HG02884 (cell line): ENCODE measurements around the gene LORICRIN.

ENCODE experiments used
- ATAC-seq: cut with Tn5 transposase; IDR thresholded peaks from one replicate; pipeline ENCODE4 v1.9.1; 2021; ENCODE audit warnings: mild to moderate bottlenecking, moderate library complexity; ENCODE audit not compliant: unreplicated experiment

Gene LORICRIN

DNA sequence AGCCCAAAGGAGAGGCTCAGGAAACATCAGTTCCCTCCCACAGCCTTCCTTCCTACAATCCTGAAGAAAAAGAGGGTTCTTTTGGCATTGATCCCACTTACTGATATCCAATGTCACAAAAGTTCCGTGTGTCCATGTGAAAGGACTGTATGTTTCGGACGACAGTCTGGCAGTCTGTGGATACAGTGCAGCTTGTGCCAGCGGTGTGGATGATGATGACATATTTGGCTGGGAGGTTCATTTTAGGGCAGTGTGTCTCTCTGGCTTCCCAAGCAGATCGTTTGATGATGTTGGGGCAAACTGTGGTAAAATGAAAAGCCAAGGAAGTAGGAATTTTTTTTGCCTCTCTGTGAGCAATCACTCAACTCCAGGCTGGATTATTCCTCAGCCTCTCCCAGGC lies 42.8 kb downstream of the LORICRIN start:
- no peak for ATAC-seq

DNA sequence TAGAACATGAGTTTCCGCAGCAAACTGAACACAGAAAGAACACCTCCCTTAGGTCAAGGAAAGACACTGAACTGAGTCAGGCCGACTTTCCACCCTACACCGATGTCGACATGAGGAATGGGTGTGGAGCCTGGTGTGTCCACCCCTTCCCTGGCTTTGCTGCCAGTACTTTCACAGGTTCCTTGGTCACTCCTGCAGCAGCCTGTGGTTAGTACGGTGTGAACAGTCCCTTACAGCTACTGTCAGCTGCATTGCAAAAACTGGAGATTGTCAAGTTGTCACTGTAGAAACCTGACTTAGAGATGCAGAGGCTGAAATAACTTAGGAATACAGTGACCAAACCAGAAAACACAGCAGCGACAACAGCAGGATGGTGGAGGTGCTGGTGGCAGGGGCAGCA lies 46.2 kb downstream of the LORICRIN start:
- ATAC-seq = no peak

DNA sequence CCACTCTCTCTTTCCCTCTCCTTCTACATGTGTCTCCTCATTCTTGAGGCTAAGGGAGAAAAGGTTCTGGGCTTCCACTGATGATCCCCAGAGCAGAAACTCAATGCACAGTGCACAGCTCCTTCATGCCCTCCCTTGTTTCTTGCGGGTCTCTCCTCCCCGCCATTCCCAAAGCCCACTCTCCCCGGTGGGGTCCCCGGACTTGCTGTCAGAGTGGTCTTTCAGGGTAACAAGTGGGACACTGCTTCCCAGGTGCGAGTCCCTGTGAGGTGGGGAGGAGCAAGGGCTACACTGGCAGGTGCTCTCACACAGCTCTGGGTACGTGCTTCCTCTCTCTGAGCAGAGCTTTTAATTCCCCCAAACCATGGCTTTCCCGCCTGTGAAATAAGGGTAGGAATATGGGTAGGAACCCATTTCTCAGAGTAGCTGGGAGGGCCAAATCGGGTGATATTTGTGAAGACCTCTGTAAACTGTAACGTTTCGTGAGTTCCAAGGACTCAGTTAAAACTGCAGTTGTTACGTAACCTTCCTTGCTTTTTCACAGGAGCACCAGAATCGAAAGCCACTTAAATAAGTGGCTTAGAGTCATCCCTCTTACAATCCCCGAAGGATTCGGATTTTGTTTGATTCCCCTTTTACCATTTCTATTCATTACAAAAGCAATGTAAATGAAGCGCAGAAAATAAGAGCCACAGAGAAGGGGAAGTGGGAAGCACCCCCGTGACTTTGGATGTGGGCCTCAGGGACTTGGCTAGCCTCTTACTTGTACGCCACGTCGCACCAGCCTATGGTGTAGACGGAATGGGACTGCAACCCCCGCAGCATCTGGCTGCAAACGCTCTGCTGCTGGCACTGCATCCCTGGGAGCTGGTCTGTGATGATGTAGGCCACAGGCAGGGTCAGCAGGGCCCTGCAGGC lies 47.1 kb downstream of the LORICRIN start:
- ATAC-seq = no peak

DNA sequence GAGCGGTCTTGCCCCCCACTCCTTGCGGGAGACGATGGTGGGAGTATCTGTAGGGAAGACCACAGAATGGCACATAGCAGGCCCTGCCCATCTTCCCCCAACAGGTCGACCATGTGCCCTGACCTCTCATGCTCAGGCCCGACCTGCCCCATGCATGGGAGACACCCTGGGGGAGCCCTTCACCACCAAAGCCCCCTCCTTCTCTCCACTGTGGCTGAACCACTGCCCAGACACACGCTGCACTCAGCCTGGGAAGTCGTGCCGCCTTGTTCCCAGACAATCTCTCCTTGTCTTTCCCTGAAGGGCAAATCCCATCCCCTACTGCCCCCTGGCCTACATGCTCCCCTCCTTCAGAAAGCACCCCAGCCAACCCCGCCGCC lies 47.7 kb downstream of the LORICRIN start:
- no peak for ATAC-seq

DNA sequence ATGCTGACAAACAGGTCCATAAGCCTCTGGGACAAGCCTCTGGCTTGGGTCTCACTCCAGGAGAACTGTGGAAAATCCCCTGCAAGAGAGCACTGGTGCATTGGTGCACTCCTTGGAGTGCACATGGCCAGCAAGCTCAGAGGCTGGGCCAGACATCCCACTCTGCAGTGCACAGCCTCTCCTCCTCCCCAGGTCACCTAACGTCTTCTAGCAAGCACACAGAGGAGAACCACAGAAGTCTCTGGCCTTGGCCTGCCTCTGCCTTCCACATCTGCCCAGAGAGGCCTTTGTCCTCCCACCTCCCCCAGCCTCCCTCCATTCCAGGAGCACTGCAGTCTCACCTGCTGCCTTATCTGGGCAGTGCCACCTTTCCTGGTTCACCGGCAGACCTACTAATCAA lies 49.1 kb downstream of the LORICRIN start:
- no peak for ATAC-seq

DNA sequence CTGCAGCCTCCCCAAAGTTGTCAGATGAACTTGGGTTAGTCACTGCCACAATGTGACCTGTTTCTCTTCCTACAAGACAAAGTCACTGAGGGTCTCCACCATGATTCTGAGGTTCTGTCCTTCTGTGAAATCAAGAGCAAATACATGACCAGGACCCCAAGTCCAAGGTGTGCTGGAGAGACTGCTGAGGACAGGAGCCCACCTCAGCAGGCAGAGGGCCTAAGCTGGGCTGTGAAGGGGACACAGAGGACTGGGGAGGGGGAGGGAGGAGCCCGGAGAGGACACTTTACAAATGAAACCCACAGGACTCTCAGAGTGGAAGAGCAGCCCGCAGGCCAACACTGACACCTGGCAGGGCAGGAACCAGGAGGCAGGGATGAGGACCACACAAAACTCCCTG lies 50.0 kb downstream of the LORICRIN start:
- ATAC-seq = no peak

DNA sequence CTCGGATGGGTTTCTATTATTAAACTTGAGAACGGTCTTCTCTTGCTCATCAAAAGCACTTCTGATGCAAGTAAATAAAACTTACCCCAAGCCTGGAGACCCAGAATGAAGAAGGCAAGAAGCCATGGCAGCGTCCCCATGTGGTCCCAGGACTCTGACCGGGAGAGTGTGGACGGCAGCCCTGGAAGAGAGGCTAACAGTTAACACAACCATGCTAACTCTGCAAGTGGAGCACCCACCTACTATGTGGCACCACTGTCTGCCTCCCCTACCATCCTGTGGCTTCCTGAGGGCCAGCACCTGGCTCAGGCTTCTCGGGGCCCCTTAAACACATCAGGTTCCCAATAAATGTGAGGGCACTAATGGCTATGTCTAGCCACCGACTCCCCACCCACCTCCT lies 51.0 kb downstream of the LORICRIN start:
- ATAC-seq = no peak
